IPS DF 6.9 (cell line): ENCODE measurements around the gene NTM.

Experiments used
- DNase-seq: peaks from one replicate; pipeline ENCODE4 v3.0.0-alpha.2; 2013; ENCODE audit warnings: low read depth, low spot score
- H3K27ac ChIP-seq: one replicate; pipeline ENCODE4 v1.5.1; 2013; ENCODE audit warnings: low read length, control low read depth
- H3K27me3 ChIP-seq: 2 replicates; pipeline ENCODE4 v1.6.1; 2013; ENCODE audit warnings: mild to moderate bottlenecking, low read length; ENCODE audit not compliant: control insufficient read depth, insufficient read depth
- H3K36me3 ChIP-seq: 2 replicates; pipeline ENCODE4 v1.6.1; 2013; ENCODE audit warnings: low read length; ENCODE audit not compliant: control insufficient read depth, insufficient read depth
- H3K4me1 ChIP-seq: 2 replicates; pipeline ENCODE4 v1.6.1; 2013; ENCODE audit warnings: low read length; ENCODE audit not compliant: control insufficient read depth, insufficient read depth
- H3K4me3 ChIP-seq: 2 replicates; pipeline ENCODE4 v1.5.1; 2013; ENCODE audit warnings: mild to moderate bottlenecking, low read length
- H3K9me3 ChIP-seq: 2 replicates; pipeline ENCODE4 v1.6.1; 2013; ENCODE audit warnings: low read length, inconsistent platforms; ENCODE audit not compliant: control insufficient read depth, insufficient read depth
- WGBS: extraction: QIAGEN DNeasy Blood & Tissue Kit; methylation state at CpG from one replicate; pipeline ENCODE4 v1.1.7; 2013; ENCODE audit warnings: mixed read lengths, missing lambda C conversion rate; ENCODE audit not compliant: insufficient read length, insufficient coverage; 5-methylcytosine and 5-hydroxymethylcytosine counted together

NTM gene

DNA sequence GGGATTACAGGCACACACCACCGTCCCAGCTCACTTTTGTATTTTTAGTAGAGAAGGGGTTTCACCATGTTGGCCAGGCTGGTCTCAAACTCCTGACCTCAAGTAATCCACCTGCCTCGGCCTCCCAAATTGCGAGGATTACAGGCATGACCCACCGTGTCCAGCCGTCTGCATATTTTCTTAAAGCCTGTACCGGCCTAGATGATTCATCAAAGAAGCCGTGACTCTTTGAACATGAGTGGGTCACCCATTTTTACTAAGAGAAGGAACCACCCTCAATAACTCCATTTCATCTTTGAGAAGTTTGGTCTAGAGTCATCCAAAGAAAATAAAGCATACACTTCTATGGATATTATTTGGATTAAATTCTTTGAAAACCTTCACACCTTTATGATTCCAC is 388.3 kb downstream of the NTM start:
- Histone ChIP-seq H3K4me3 (no peak overlapping the region), H3K9me3 (no peaks in the 10 kb centered on the region), H3K27me3 (no peaks in the 10 kb centered on the region), H3K36me3 (no peaks in the 10 kb centered on the region), H3K4me1 (0 out of 2 replicates have a peak, but pooled peaks cover 1% of the 10 kb centered on the region), H3K27ac (no peak overlapping the region)
- no peak for DNase-seq
- no CpG with 5 or more reads among the region's 7 CpGs for WGBS

DNA sequence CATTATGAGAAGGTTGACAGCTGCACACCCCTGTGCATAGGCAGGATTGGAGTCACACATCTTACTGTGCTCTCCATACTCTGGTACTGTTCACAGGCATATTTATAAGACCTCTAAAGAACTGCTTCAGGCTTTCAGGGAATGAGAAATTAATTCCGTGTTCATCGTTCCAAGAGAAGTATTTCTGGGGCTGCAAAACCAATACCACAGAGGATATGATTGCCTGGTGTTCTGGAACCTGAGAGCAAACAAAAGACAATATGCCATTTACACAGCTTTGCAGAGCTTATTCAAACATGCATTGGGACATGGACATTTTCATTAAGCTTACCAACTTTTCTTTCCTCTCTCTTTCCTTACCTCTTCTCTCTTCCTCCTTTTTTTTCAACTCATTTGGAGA is 388.7 kb downstream of the NTM start:
- no peaks in the 10 kb centered on the region for H3K27me3 ChIP-seq
- WGBS = no CpG with 5 or more reads among the region's 2 CpGs
- no peak for DNase-seq
- H3K4me1 ChIP-seq = 0 out of 2 replicates have a peak, but pooled peaks cover 1% of the 10 kb centered on the region
- H3K9me3 ChIP-seq = no peaks in the 10 kb centered on the region
- no peak overlapping the region for H3K27ac ChIP-seq
- H3K36me3 ChIP-seq = no peaks in the 10 kb centered on the region
- no peak overlapping the region for H3K4me3 ChIP-seq

DNA sequence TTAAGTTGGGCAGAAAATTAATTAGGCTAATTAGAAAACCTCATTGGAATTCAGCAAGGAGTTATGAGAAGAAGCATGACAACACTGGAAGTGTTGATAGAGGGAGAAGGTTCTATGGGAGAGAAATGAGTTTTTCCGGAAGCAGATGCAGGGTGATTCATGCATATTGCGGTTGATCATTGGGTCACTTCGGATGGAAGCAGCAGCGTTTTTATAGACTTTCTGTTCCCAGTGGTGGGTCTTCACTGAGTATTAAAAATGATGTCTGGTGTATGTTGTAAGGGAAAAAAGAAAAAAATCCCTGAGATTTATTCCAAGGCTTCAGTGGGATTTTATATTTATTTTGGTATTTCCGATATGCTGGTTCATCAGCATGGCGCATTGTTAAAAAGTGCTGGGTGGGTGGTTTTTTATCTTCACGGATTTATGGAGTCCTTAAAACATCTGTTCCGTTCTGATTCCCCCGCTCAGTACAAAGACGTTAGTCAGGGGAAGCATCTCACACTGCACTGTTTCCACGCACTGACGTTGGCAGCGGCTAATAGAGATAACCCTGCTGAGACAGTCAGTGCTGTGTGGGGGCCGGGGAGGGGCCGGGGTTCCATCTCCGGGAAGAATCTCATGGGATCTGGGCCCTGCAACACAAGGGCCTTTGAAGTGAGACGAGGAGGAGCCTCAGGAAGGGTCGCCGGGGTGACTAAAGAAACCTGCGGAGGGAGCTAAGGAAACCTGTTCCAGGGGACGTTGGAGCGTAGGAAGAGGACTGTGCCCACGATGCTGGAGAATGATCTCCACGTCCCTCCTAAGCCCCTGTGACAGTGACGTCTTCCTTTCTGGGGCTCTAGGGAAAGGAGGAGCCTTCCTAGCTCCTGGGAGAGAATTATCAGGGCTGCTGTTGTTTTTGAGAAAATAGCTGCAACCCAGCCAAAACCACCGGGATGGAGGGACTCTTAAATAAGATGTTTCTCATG is 390.0 kb downstream of the NTM start:
- H3K9me3 ChIP-seq = no peaks in the 10 kb centered on the region
- H3K4me1 ChIP-seq = 0 out of 2 replicates have a peak, but pooled peaks cover 1% of the 10 kb centered on the region
- H3K4me3 ChIP-seq = no peak overlapping the region
- H3K36me3 ChIP-seq = no peaks in the 10 kb centered on the region
- H3K27ac ChIP-seq = no peak overlapping the region
- WGBS = no CpG with 5 or more reads among the region's 26 CpGs
- DNase-seq = no peak
- no peaks in the 10 kb centered on the region for H3K27me3 ChIP-seq

DNA sequence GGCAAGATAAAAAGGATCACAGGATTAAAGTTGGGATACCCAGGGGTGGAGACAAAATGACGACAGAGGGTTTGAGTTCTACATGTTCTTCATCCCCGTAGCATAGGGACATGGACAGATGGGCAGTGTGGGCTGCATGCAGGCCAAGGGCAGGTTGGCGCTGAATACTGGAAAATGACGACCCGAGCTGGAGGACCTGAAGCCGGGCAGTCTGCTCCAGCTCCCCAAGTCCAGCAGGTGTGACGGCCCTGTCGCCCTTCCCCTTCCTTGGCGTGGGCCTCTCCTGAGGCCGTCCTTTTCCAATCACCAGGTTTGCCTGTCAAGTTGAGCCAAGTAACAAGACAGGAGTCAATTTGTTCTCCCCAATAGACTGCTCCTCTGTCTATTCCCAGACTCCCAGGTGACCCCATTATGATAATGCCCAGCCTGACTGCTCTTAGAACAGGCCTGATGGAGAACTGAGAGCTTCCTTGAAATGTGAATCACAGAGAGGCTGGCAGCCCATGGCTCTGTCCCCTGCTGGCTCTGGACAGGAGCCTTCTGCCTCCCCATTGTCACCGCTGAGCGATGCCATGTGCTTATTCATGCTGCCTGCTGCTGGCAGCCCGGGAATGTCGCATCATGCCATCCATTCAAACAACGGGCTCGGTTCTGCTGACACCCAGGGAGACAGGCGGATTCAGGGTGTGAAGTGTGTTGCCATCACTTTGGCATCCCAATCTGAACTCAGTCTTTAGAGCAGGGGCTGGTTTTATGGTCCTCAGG is 392.1 kb downstream of the NTM start:
- Histone ChIP-seq H3K27me3 (no peaks in the 10 kb centered on the region), H3K4me3 (no peak overlapping the region), H3K36me3 (no peaks in the 10 kb centered on the region), H3K9me3 (no peaks in the 10 kb centered on the region), H3K4me1 (0 out of 2 replicates have a peak, but pooled peaks cover 1% of the 10 kb centered on the region), H3K27ac (no peak overlapping the region)
- WGBS = no CpG with 5 or more reads among the region's 17 CpGs
- DNase-seq = no peak

DNA sequence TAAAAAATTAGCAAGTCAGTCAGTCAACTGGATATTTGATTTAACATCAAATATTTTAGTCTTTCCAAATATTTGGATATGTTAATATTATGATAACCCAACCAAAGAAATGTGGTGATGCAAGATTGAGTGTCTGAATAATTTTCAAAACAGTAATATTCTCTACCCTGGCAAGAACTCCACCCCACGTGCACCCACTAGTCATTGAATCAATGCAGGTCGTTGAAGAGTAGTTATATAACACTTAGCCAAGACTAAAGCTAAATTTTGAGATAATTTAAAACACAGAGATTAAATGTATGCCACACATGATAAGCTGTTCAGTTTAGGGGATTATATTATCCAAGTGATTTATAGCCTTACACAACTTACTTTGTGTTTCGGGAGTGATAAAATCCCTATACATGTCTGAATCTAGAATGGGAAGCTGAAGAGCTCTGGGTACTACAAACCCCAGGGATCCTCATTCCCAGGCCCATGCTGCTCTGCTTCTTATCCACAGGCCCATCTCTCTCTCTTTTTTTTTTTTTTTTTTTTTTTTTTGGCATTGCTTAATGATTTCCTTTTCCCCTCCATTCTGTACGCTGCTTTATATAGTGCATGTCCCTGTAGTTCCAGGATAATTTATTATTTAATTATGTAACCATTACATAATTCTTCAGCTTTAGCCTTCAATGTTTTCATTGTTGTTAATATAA is 392.9 kb downstream of the NTM start:
- Histone ChIP-seq H3K4me3 (no peak overlapping the region), H3K27me3 (no peaks in the 10 kb centered on the region), H3K27ac (no peak overlapping the region), H3K4me1 (0 out of 2 replicates have a peak, but pooled peaks cover 1% of the 10 kb centered on the region), H3K36me3 (no peaks in the 10 kb centered on the region), H3K9me3 (no peaks in the 10 kb centered on the region)
- no CpG with 5 or more reads among the region's 4 CpGs for WGBS
- DNase-seq = no peak

DNA sequence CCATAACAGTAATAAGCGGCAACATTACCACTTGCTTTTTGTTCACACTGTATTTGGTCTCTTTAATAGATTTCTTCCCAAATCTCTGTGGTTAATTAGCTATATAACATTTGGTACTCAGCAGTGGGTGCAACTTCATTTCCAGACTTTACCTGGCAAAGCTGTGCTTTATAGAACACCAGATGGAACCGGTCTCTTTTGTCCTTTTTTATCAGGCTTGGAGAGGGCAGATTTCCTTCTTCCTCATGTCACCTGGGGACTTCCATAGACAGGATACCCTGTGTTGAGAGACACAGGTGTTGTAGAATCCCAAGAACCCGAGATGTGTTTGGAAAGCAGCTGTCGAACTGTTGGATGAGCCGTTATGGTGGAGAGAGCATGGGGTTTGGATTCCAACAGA is 393.7 kb downstream of the NTM start:
- H3K27ac ChIP-seq = no peak overlapping the region
- WGBS = no CpG with 5 or more reads among the region's 5 CpGs
- H3K36me3 ChIP-seq = no peaks in the 10 kb centered on the region
- no peak for DNase-seq
- 0 out of 2 replicates have a peak, but pooled peaks cover 1% of the 10 kb centered on the region for H3K4me1 ChIP-seq
- no peak overlapping the region for H3K4me3 ChIP-seq
- no peaks in the 10 kb centered on the region for H3K9me3 ChIP-seq
- no peaks in the 10 kb centered on the region for H3K27me3 ChIP-seq

DNA sequence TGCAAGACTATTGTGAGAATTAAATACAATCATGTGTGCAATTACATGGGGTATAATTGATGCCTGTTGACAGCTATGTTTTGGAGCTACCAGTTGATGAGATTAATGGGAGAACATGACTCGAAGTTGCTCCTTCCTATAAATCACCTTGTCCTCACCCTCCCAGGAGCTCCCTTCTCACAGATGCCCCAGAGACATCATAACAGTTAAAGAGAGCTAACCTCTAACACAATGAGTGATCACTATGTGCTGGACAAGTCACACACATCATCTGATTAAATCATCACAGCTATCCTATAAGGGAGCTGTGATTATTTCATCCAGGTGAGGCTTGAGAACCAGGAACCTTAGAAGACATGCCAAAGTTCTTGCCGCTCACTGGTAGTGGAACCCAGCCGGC is 394.2 kb downstream of the NTM start:
- no peaks in the 10 kb centered on the region for H3K36me3 ChIP-seq

DNA sequence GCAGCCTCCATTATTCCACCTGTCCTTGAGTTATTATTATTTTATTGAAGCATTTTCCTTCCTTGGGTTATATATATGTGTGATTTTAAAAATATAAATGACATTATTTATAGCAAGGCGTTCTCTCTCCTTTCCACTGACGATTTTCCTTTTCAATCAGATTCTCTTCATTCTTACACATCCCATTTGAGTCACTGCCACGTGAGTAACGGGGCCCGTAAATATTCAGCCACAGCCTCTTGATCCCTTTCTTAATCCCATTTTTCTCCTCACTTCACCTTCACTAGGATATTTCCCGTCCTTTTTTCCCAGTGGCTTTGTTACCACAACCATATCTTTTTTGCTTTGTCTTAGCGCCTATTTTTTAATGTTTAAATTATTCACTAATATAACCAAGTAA is 396.2 kb downstream of the NTM start:
- WGBS = no CpG with 5 or more reads among the region's 7 CpGs
- H3K9me3 ChIP-seq = no peaks in the 10 kb centered on the region
- no peak for DNase-seq
- H3K27ac ChIP-seq = no peak overlapping the region
- H3K27me3 ChIP-seq = no peaks in the 10 kb centered on the region
- H3K4me3 ChIP-seq = no peak overlapping the region
- no peaks in the 10 kb centered on the region; the same call in 1 of the 2 replicates for H3K4me1 ChIP-seq
- H3K36me3 ChIP-seq = no peaks in the 10 kb centered on the region

More for the DNA sequence above, 394.2 kb downstream of the NTM start:
- no peak for DNase-seq
- WGBS = no CpG with 5 or more reads among the region's 3 CpGs
- Histone ChIP-seq H3K9me3 (no peaks in the 10 kb centered on the region), H3K27me3 (no peaks in the 10 kb centered on the region), H3K4me3 (no peak overlapping the region), H3K27ac (no peak overlapping the region), H3K4me1 (0 out of 2 replicates have a peak, but pooled peaks cover 1% of the 10 kb centered on the region)

DNA sequence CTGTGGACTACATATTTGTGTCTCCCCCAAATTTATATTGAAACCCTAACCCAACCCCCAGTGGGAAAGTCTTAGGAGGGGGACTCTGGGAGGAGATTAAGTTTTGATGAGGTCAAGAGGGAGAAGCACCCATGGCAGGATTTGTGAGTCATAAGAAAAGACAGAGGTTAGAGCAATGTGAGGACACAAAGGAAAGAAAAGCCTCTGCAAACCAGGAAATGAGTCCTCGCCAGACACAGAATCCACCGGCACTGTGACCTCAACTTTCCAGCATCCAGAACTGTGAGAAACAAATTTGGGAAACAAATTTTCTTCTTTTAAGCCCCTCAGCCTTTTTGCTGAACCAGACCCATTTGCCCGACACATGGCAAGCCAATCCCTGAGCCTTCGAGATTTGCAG is 397.0 kb downstream of the NTM start:
- DNase-seq = no peak
- Histone ChIP-seq H3K36me3 (no peaks in the 10 kb centered on the region), H3K27me3 (no peaks in the 10 kb centered on the region), H3K4me1 (no peaks in the 10 kb centered on the region; the same call in 1 of the 2 replicates), H3K27ac (no peak overlapping the region), H3K9me3 (no peaks in the 10 kb centered on the region), H3K4me3 (no peak overlapping the region)
- WGBS = no CpG with 5 or more reads among the region's 4 CpGs

DNA sequence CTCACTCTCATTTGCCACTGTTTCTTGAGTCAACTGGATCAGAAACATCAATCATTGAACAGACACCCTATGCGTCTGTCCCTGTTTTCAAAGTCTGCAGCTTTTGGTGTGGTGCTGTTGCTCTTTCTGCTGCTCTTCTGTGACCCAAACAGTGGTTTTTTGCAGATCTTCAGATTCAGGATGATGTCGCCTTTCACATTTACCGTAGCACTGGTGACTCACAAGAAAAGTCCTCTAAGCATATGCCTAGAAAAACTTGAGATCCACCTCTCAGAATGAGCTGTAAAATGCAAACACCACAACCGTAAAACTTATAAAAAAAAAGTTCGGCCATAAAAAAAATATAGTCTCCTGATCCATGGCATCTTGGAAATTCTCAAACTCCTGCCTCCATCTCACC is 400.4 kb downstream of the NTM start:
- DNase-seq = no peak
- Histone ChIP-seq H3K4me3 (no peak overlapping the region), H3K36me3 (no peaks in the 10 kb centered on the region), H3K27ac (no peak overlapping the region), H3K9me3 (no peaks in the 10 kb centered on the region), H3K4me1 (no peaks in the 10 kb centered on the region; the same call in 1 of the 2 replicates), H3K27me3 (no peaks in the 10 kb centered on the region)
- no CpG with 5 or more reads among the region's 5 CpGs for WGBS
